Left lung (tissue), 10 donors: ENCODE results near the gene ZMAT5. TPM values are rescaled to one million over a fixed set of nuclear protein-coding genes. Genes with fewer than 3 reads are reported as not detected.

ENCODE experiments used
- ATAC-seq: fragments of 200-7000 bp; cut with Tn5 transposase; one replicate; pipeline ENCODE4 v1.9.1; 2020; ENCODE audit warnings: moderate library complexity
- DNase-seq, 4 donors: peaks; one replicate each; pipeline ENCODE4 v3.0.0-alpha.2; 2013 to 2020
- H3K27ac ChIP-seq, 2 donors: fragments of 200-600 bp; sonication (generic) in 1 of 2; one replicate each; pipeline versions ENCODE4 v1.5.0 to v1.8.0; 2020 to 2021
- H3K27me3 ChIP-seq, 2 donors: fragments of 200-600 bp; sonication (generic) in 1 of 2; one replicate each; pipeline versions ENCODE4 v1.5.0 to v1.8.0; 2020 to 2021
- H3K36me3 ChIP-seq, 2 donors: fragments of 200-600 bp; sonication (generic) in 1 of 2; one replicate each; pipeline versions ENCODE4 v1.5.0 to v1.8.0; 2020 to 2021
- H3K4me1 ChIP-seq, 2 donors: fragments of 200-600 bp; one replicate each; pipeline ENCODE4 v1.8.0; 2021
- H3K4me3 ChIP-seq, 2 donors: fragments of 200-600 bp; sonication (generic) in 1 of 2; one replicate each; pipeline versions ENCODE4 v1.5.0 to v1.8.0; 2020 to 2021; ENCODE audit warnings: mild to moderate bottlenecking in 1 of 2
- H3K9me3 ChIP-seq, 2 donors: fragments of 200-600 bp; sonication (generic) in 1 of 2; one replicate each; pipeline versions ENCODE4 v1.5.0 to v1.8.0; 2020 to 2021
- CTCF ChIP-seq, 2 donors: fragments of 200-600 bp; sonication (generic) in 1 of 2; IDR thresholded peaks; one replicate each; pipeline versions ENCODE4 v1.5.0 to v1.8.0; 2021; ENCODE audit warnings: antibody characterized with exemption in 2 of 2
- intact Hi-C, 2 donors: fragments of 100-400 bp; cut with DNase I; formaldehyde crosslinking; loops; one replicate each; pipeline versions ENCODE4 v1.11.2 to v1.14.2; 2022
- polyA plus RNA-seq, 6 donors: library from polyadenylated mRNA; unstranded; fragments of 120-200 nt; gene quantifications; one replicate each; pipeline ENCODE4 v1.2.1, GENCODE V29; 2013; ENCODE audit not compliant: insufficient read length in 6 of 6
- total RNA-seq, 2 donors: library from RNA; stranded (reverse); fragmentation: NEBNext Ultra II Directional; extraction: Animal tissue kit (Norgen Biotek cat#: 25700); gene quantifications; one replicate each; pipeline ENCODE4 v1.2.1, GENCODE V29; 2021
- donor health status: DM: no; HTN: yes; CAD: no.
- donor health status: DM: no; HTN: no; CAD: no.

The ZMAT5 gene
- total and polyA plus RNA-seq, 8 donors = 20.3 to 23.3 (median 22.3) TPM

- no peak for TF ChIP-seq CTCF (IDR thresholded peaks at IDR 0.05)
- no peaks in the 10 kb centered on the region for H3K9me3 ChIP-seq
- ATAC-seq (no peak), DNase-seq (no peak)
- peaks cover 0 to 18% of the 10 kb centered on the region in 2 donors for H3K27me3 ChIP-seq
- H3K36me3 ChIP-seq = peaks cover 0 to 43% of the 10 kb centered on the region in 2 donors
- no peaks in the 10 kb centered on the region for H3K4me1 ChIP-seq
- no peak overlapping the region for H3K27ac ChIP-seq
- intact Hi-C loops = no loop called here
- H3K4me3 ChIP-seq = no peak overlapping the region
Observed at GRCh38 chr22:29729161-29729560, 37.6 kb downstream of the ZMAT5 start.

GRCh38 chr22:29727131-29727523, 39.7 kb downstream of the ZMAT5 start:
- Histone ChIP-seq H3K9me3 (no peaks in the 10 kb centered on the region), H3K27me3 (peaks cover 0 to 35% of the 10 kb centered on the region in 2 donors), H3K27ac (no peak overlapping the region), H3K4me3 (no peak overlapping the region), H3K36me3 (peaks cover 0 to 27% of the 10 kb centered on the region in 2 donors), H3K4me1 (no peaks in the 10 kb centered on the region)
- ATAC-seq = peak; percentile 65
- peak in 1 of 4 donors; percentile 16 for DNase-seq
- intact Hi-C loops = no loop called here
- peak; percentile 16 to 28 for TF ChIP-seq CTCF (IDR thresholded peaks at IDR 0.05)

GRCh38 chr22:29726512-29727130, 40.2 kb downstream of the ZMAT5 start:
- H3K27ac ChIP-seq = no peak overlapping the region
- no peaks in the 10 kb centered on the region for H3K4me1 ChIP-seq
- peaks cover 0 to 24% of the 10 kb centered on the region in 2 donors for H3K36me3 ChIP-seq
- ATAC-seq (no peak), DNase-seq (no peak)
- no peaks in the 10 kb centered on the region for H3K9me3 ChIP-seq
- H3K27me3 ChIP-seq = peaks cover under 1 to 41% of the 10 kb centered on the region in 2 donors
- H3K4me3 ChIP-seq = no peak overlapping the region
- TF ChIP-seq CTCF (IDR thresholded peaks at IDR 0.05) = no peak
- intact Hi-C loops = no loop called here

GRCh38 chr22:29726106-29726505, 40.7 kb downstream of the ZMAT5 start:
- Histone ChIP-seq H3K27ac (no peak overlapping the region), H3K4me1 (no peaks in the 10 kb centered on the region), H3K36me3 (peaks cover 0 to 20% of the 10 kb centered on the region in 2 donors), H3K27me3 (peaks cover 6 to 46% of the 10 kb centered on the region in 2 donors), H3K4me3 (no peak overlapping the region), H3K9me3 (no peaks in the 10 kb centered on the region)
- ATAC-seq (no peak), DNase-seq (no peak)
- no peak for TF ChIP-seq CTCF (IDR thresholded peaks at IDR 0.05)
- intact Hi-C loops = no loop called here

GRCh38 chr22:29724843-29725242, 42.0 kb downstream of the ZMAT5 start:
- Histone ChIP-seq H3K27me3 (peaks cover 15 to 57% of the 10 kb centered on the region in 2 donors), H3K27ac (no peak overlapping the region), H3K36me3 (peaks cover 0 to 7% of the 10 kb centered on the region in 2 donors), H3K9me3 (no peaks in the 10 kb centered on the region), H3K4me1 (peaks cover 0 to 9% of the 10 kb centered on the region in 2 donors), H3K4me3 (no peak overlapping the region)
- ATAC-seq (no peak), DNase-seq (no peak)
- intact Hi-C loops = no loop called here
- no peak for TF ChIP-seq CTCF (IDR thresholded peaks at IDR 0.05)
